HG03558 (cell line): Measurements from ENCODE around the gene ARHGAP12.

Source experiments
- ATAC-seq: cut with Tn5 transposase; IDR thresholded peaks from one replicate; pipeline ENCODE4 v1.9.1; 2021; ENCODE audit warnings: moderate number of reproducible peaks; ENCODE audit not compliant: unreplicated experiment; ENCODE audit errors: extremely low read depth

Gene ARHGAP12

GRCh38 chr10:31952066-31952465 is 23.4 kb upstream of the ARHGAP12 start:
- ATAC-seq, result no peak

- no peak for ATAC-seq
Observed at GRCh38 chr10:31949266-31949665, 20.6 kb upstream of the ARHGAP12 start.

- ATAC-seq, result no peak
Observed at GRCh38 chr10:31948021-31948420, 19.4 kb upstream of the ARHGAP12 start.

GRCh38 chr10:31947144-31947926 is 18.7 kb upstream of the ARHGAP12 start:
- no peak for ATAC-seq

- no peak for ATAC-seq
Observed at GRCh38 chr10:31945392-31945791, 16.8 kb upstream of the ARHGAP12 start.

- no peak for ATAC-seq
Observed at GRCh38 chr10:31944071-31944433, 15.4 kb upstream of the ARHGAP12 start.

GRCh38 chr10:31942892-31943291 is 14.3 kb upstream of the ARHGAP12 start:
- ATAC-seq, result no peak

- no peak for ATAC-seq
Observed at GRCh38 chr10:31942435-31942834, 13.8 kb upstream of the ARHGAP12 start.

GRCh38 chr10:31940839-31941653 is 12.4 kb upstream of the ARHGAP12 start:
- ATAC-seq, result no peak

- no peak for ATAC-seq
Observed at GRCh38 chr10:31939797-31940708, 11.4 kb upstream of the ARHGAP12 start.

GRCh38 chr10:31937371-31937770 is 8.7 kb upstream of the ARHGAP12 start:
- no peak for ATAC-seq

- ATAC-seq, result no peak
Observed at GRCh38 chr10:31936933-31937332, 8.3 kb upstream of the ARHGAP12 start.

GRCh38 chr10:31936086-31936485 is 7.5 kb upstream of the ARHGAP12 start:
- no peak for ATAC-seq

GRCh38 chr10:31935678-31936077 is 7.0 kb upstream of the ARHGAP12 start:
- no peak for ATAC-seq

- ATAC-seq, result no peak
Observed at GRCh38 chr10:31932838-31933237, 4.2 kb upstream of the ARHGAP12 start.

- no peak for ATAC-seq
Observed at GRCh38 chr10:31930856-31931255, 2.2 kb upstream of the ARHGAP12 start.

GRCh38 chr10:31930023-31930751 is 1.6 kb upstream of the ARHGAP12 start:
- no peak for ATAC-seq

- no peak for ATAC-seq
Observed at GRCh38 chr10:31929261-31930022, 811 bp upstream of the ARHGAP12 start.

GRCh38 chr10:31927884-31928548 is 615 bp downstream of the ARHGAP12 start:
- peak; percentile 17 for ATAC-seq
